Activated CD4-positive, alpha-beta T cell treated with anti-CD3 and anti-CD28 coated beads, Interleukin-10, Interleukin-2, amounts not matched to agents 100 ng/mL and 50 ng/mL, durations not matched to agents 16 hours and 8 hours (primary cell): ENCODE data around the gene OMP.
"Not testable (repeated sequence)": the region's sequence is repeated elsewhere in the genome, so short reads cannot be mapped to it uniquely, and the experiment has no call there.

Source experiments
- DNase-seq: peaks from one replicate; pipeline ENCODE4 v3.0.0-alpha.2; 2020

OMP gene

GRCh38 chr11:77102246-77103210 is at the start of gene OMP:
OMP (plus strand) TSS chr11:77102840; CDS start chr11:77102840, 0 bp downstream.
- no peak for DNase-seq

- DNase-seq: no peak
Observed at GRCh38 chr11:77053217-77054015, 49.2 kb upstream of the OMP start.

- DNase-seq: no peak
Observed at GRCh38 chr11:77054084-77054483, 48.6 kb upstream of the OMP start.

GRCh38 chr11:77055101-77055561 is 47.5 kb upstream of the OMP start:
- DNase-seq: no peak

GRCh38 chr11:77055913-77056312 is 46.7 kb upstream of the OMP start:
- no peak for DNase-seq

- no peak for DNase-seq
Observed at GRCh38 chr11:77056814-77057402, 45.7 kb upstream of the OMP start.

GRCh38 chr11:77057938-77058474 is 44.6 kb upstream of the OMP start:
- DNase-seq: no peak

GRCh38 chr11:77058900-77059299 is 43.7 kb upstream of the OMP start:
- no peak for DNase-seq

- DNase-seq: no peak
Observed at GRCh38 chr11:77059806-77060205, 42.8 kb upstream of the OMP start.

GRCh38 chr11:77060234-77060633 is 42.4 kb upstream of the OMP start:
- no peak for DNase-seq

GRCh38 chr11:77061258-77061657 is 41.4 kb upstream of the OMP start:
- not testable (repeated sequence) for DNase-seq

- no peak for DNase-seq
Observed at GRCh38 chr11:77062924-77063323, 39.7 kb upstream of the OMP start.

GRCh38 chr11:77063407-77063806 is 39.2 kb upstream of the OMP start:
- no peak for DNase-seq

GRCh38 chr11:77063861-77064260 is 38.8 kb upstream of the OMP start:
- DNase-seq: no peak

- DNase-seq: no peak
Observed at GRCh38 chr11:77064648-77065217, 37.9 kb upstream of the OMP start.

GRCh38 chr11:77065878-77066228 is 36.8 kb upstream of the OMP start:
- DNase-seq: no peak

- peak; percentile 87 for DNase-seq
Observed at GRCh38 chr11:77066229-77067042, 36.2 kb upstream of the OMP start, which contains the start of gene CAPN5. CAPN5 (plus strand) TSS chr11:77066971; CDS start chr11:77084887, 17,916 bp downstream.

- DNase-seq: no peak
Observed at GRCh38 chr11:77067861-77068443, 34.7 kb upstream of the OMP start.

- no peak for DNase-seq
Observed at GRCh38 chr11:77068457-77069335, 33.9 kb upstream of the OMP start.

GRCh38 chr11:77069336-77069968 is 33.2 kb upstream of the OMP start:
- DNase-seq: no peak
